ENCODE results near the gene SDC3. TPM values are rescaled to one million over a fixed set of nuclear protein-coding genes. Genes with fewer than 3 reads are reported as not detected.
"Not testable (repeated sequence)": the region's sequence is repeated elsewhere in the genome, so short reads cannot be mapped to it uniquely, and the experiment has no call there.

Gene SDC3
- total and polyA plus RNA-seq, 11 donors = 16.8 to 83.4 (median 28.8) TPM

DNA sequence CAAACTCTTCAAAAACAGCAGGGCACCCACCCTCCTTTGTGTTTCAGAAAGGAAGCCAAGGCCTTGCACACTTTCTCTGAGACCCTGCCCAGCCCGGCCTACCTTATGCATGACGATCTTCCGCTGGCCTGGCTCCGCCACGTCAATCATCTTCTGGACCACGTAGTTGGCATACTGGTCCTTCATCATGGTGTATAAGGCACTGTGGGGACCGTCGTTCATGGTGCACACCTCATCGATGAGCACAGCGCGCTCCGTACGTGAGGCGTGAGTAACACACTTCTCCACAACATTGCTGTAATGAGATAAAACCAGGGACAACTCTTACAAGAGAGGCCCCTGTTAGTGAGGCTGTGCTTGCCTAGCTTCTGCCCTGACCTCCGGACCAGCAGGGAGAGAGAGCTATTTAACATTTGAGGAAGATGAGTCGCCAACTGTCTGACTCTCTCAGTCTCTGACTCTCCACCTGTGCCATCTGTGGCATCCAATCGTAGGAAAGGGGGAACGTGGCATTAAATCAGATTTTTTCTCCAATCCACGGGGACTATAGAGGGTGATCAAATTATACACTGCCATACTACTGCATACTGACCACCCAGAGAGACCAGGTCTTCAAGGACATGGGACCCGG, 28.1 kb upstream of the SDC3 start:
- intact Hi-C loops (cut with DNase I) = no loop called here

DNA sequence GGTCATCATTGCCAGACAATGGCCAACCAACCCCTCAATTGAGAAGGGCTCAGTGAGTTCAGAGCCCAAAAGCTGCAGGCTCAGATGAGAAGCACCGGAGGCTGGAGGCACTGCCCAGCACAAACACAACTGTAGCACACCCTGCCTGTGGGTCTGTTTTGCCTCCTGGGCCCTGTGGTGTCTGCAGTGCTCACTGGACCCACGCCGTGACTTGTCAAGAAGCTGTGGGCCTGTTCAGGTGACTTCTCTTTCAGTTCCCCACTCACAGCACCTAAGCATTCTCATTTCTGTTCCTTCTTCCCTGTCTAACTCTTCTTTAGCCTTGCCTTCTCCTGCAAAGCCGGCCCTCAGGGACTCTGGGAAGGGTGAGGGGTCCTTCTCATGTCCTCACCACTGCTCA, 27.2 kb upstream of the SDC3 start:
- intact Hi-C loops (cut with DNase I); H3K27me3 ChIP-seq; H3K27ac ChIP-seq; DNase-seq; ATAC-seq; H3K4me1 ChIP-seq; H3K4me3 ChIP-seq; H3K9me3 ChIP-seq: not testable (repeated sequence)
- no CpG with 5 or more reads among the region's 4 CpGs for WGBS, 4 donors
- H3K36me3 ChIP-seq = peaks cover 0 to 94% (median 80%) of the 10 kb centered on the region in 9 donors

More for the DNA sequence above, 28.1 kb upstream of the SDC3 start:
- Histone ChIP-seq H3K27me3 (no peaks in the 10 kb centered on the region), H3K9me3 (no peaks in the 10 kb centered on the region), H3K27ac (no peak overlapping the region), H3K4me1 (no peaks in the 10 kb centered on the region), H3K36me3 (peaks cover 0 to 94% (median 85%) of the 10 kb centered on the region in 9 donors), H3K4me3 (no peak overlapping the region)
- no peak for DNase-seq
- TF ChIP-seq POLR2A (IDR thresholded peaks at IDR 0.05) = no peak
- no peak for TF ChIP-seq CTCF (IDR thresholded peaks at IDR 0.05)
- ATAC-seq = peak in 1 of 4 donors; percentile 13
- 93 to 97% (median 94%) methylated on average over 20 of the region's 20 CpGs for WGBS, 4 donors

DNA sequence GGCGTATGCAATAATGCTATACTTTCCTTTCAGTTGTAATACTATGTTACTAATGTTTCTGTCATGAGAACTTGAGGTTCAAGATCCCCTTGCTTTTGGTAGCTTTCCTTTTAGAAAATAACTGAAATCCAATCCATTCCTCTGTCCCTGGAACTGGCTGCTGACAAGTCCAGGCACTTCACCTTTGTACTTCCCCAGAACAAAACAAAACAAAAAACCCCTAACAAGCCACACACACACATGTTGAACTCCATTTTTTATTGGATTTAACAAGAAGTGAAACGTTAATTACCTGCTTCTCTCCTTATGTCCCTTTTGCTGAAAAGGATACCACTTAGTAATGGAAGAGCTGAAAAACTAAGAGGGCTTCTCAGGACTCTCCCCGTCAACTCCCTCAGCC, 26.1 kb upstream of the SDC3 start:
- Histone ChIP-seq H3K4me3 (no peak overlapping the region), H3K36me3 (peaks cover 0 to 86% (median 69%) of the 10 kb centered on the region in 9 donors), H3K9me3 (no peaks in the 10 kb centered on the region), H3K4me1 (no peaks in the 10 kb centered on the region), H3K27ac (no peak overlapping the region), H3K27me3 (no peaks in the 10 kb centered on the region)
- intact Hi-C loops (cut with DNase I) = no loop called here
- no peak for ATAC-seq
- DNase-seq = no peak
- 90 to 95% (median 92%) methylated on average over 3 of the region's 3 CpGs for WGBS, 4 donors
- TF ChIP-seq POLR2A (IDR thresholded peaks at IDR 0.05) (no peak), CTCF (IDR thresholded peaks at IDR 0.05) (no peak)

GRCh38 chr1:30933874-30934252, 25.3 kb upstream of the SDC3 start:
- TF ChIP-seq POLR2A (IDR thresholded peaks at IDR 0.05) = no peak
- no peak for TF ChIP-seq CTCF (IDR thresholded peaks at IDR 0.05)
- intact Hi-C loops (cut with DNase I) = no loop called here
- H3K4me3 ChIP-seq = no peak overlapping the region
- no peak for ATAC-seq
- no peak for DNase-seq
- no peaks in the 10 kb centered on the region for H3K27me3 ChIP-seq
- H3K9me3 ChIP-seq = no peaks in the 10 kb centered on the region
- peaks cover 0 to 78% (median 65%) of the 10 kb centered on the region in 9 donors for H3K36me3 ChIP-seq
- peaks cover 0 to 5% (median 0%) of the 10 kb centered on the region in 12 donors for H3K4me1 ChIP-seq
- H3K27ac ChIP-seq = no peak overlapping the region
- 80 to 86% (median 82%) methylated on average over 4 of the region's 4 CpGs for WGBS, 4 donors

All from heart left ventricle (tissue), 16 donors.